HG03521 (cell line): ENCODE data around the gene OTULIN.

Source experiments
- ATAC-seq: cut with Tn5 transposase; IDR thresholded peaks from one replicate; pipeline ENCODE4 v1.9.1; 2021; ENCODE audit warnings: mild to moderate bottlenecking, moderate library complexity; ENCODE audit not compliant: unreplicated experiment

Gene OTULIN

DNA sequence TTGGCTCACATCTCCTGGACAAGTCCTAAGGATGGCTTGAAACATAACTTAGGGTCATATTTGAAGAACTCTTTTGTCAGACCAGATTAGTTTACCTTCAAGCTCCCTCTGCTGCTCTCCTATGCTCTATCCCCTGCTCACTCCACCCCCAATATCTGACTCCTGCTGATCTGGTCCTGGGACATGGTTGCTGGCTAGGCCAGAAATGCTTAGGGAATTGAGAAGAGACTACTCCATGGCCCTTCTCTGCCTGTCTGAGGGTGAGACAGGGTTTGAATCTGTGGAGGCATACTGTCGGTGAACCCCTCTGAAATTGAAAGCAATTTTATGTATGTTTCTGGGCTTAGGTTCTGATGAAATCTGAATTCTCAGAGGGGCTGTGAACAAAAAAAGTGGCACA, 3.3 kb downstream of the OTULIN start:
- no peak for ATAC-seq

DNA sequence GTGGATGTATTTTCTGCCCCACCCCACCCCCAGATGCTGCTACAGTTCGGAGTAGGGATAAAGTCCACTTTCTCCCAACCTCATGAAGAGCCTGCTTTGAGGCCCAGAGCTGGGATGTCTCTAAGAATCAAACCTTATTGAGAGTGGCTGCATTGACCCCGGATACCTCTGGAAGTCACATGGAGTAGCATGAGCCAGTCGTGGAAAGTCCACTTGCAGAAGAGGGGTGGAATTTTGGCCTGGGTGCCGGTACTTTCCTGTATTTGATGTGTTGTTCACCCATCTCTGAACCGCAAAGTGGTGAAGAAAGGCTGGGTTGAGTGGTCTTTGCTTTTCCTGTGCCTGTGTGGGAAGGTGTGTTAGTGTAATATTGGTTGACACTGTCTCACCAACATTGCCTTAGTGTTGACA, 3.7 kb downstream of the OTULIN start:
- ATAC-seq, result no peak

DNA sequence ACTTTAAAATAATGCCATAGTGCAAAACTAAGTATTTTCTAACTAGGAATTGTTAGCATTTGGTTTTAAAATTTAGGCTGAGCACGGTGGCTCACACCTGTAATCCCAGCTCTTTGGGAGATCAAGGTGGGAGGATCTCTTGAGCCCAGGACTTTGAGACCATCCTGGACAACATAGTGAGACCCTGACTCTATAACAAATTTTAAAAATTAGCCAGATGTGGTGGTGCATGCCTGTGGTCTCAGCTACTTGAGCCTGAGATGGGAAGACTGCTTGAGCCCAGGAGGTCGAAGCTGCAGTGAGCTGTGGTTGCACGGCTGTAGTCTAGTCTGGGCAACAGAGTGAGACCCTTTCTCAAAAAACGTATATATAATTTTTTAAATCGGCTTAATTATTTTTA, 4.9 kb downstream of the OTULIN start:
- ATAC-seq, result no peak

DNA sequence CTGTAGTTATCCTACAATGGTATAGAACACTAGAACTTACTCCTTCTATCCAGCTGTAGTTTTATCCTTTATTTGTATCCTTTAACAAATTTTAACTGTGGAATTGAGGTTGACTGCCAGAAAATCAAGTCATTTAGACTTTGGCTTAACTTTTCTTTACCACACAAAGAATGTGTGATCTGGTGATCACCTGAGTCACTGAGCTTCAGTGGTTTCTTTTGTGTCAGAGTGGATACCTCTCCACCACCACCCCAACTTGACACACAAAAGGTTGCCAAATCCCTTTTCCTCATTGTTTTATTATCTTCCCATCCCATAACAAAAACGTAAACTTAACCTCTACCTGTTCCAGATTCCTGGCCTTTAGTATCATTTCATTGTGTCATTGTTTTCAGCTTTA, 5.5 kb downstream of the OTULIN start:
- ATAC-seq, result no peak

DNA sequence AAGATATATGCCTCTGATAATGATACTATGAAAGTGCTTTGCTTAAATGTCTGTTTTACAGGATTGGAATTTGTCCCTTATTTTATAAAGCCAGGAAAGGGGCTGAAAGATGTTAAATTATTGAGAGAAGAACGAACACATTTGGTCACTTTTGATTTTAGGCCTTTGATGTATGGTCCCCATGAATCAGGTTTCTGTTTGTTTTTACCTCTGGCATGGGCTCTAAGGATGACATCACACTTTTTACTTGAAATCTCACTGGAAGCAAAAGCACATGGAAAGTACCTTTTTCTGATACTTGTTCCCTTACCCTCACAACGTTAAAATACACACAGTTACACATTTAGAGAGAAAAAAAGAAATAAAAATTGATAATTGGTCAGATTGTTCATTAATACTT, 6.9 kb downstream of the OTULIN start:
- ATAC-seq, result no peak

DNA sequence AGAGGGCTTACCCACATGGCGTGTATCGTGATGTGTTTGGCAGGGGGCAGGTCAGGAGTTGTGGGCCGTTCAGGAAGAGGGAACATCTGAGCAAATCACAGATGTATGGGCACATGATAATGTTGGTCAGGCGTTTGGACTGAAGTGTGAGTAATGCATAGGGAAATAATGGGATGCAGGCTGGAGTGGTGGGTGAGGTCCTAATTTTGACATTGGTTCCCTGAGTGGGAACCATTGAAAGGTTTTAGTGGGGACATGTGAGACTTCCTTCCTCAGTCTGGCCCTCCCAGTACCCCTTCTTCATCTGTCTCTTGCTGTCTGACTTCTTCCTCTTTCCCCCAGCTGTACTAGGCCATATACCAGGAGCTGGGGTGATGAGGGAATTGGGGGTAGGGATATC, 7.6 kb downstream of the OTULIN start:
- ATAC-seq, result no peak

DNA sequence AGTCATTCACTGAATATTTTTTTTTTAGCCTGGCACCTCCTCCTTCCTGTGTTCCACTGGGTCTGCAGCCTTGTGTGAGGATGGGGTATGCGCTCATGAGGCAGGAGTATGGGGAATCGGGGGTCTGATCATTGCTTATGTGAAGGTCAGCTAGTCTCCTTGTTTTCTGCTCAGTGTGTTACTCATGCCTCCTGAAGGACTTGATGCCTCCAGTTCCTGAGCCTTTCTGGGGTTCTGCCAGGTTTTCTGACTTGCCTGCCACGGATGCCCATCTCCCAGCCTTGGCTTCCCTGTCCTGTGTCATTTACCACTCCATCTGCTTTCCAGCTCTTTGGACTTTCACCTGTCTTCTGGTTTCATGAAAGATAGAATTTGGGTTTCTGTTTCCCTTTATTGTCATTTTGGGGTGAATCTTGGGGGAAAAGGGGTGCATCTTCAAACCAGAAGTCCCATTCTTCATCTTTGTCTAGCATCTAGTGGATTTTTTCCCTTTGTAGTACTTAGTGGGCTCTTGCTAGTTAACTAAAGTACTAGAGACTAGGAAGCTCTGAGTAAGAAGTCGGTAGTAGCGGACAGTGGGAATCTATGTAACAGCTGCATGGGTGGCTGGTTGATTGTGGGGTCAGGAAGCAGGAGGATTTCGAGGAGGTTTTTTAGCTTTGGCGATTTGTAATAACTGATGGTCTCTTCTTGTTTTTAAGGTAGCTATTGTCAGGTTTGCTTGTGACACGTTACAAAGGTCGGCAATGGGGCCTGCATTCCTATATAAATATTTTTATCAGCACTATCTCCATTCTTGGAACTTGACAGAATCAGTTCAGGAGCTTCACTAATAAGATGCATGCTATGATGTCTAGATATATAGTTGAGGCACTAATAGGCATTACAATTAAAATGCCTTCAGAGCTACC, 8.2 kb downstream of the OTULIN start:
- ATAC-seq, result no peak

DNA sequence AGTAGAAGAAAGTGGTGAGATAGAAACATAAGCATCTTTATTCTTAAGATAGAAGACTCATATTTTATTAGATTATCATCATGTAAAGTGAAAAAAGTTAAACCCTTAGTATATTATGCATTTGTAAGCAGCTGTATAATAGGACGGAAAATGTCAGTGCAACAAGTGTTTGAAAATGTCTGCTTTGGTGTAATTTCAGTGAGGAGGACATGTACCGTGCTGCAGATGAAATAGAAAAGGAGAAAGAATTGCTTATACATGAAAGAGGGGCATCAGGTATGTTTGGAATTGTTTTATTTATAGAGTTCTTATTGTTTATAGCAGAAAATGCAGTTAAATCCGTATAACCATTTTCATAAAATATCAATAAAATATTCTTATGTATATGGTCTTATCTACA, 8.9 kb downstream of the OTULIN start:
- no peak for ATAC-seq

DNA sequence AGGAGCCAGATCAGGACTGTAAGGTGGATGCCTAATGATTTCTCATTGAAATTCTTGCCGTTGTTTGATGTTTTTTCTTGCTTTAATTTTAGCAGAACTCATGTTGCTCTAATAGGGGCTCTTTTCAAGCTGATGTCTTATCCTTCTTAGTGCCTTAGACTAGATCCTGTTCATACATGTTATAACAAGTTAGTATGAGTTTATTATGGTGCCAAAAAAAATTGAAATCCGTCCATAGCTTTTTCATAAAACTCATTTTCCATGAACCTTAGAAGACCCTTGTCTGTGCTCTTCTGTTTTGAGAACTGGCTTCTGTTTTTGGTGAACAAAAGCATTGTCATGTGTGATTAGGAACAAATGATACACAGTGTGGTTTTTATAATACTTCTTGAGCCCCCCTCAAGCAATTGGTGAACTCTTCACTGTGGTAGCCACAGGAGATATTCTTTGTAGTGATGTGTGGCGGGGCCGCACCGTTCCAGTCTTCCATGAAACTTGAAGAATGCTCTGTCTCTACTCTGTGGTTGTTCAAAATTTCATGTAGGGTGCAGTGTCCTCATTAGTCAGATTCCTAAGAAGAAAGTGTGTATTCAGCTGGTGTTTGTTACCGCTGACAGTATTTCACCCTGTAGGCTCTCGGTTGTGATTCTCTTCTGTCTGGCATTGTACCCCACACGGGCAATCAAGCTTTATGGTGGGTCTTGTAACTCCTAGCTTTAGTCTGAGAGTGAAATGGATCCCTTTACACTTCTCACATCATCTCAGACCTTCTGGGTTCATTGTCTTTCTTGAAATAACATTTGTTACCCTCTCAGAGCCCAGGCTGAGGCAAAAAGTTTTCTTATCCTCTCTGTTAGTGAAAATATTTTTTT, 10.7 kb downstream of the OTULIN start:
- ATAC-seq, result peak; percentile 4

DNA sequence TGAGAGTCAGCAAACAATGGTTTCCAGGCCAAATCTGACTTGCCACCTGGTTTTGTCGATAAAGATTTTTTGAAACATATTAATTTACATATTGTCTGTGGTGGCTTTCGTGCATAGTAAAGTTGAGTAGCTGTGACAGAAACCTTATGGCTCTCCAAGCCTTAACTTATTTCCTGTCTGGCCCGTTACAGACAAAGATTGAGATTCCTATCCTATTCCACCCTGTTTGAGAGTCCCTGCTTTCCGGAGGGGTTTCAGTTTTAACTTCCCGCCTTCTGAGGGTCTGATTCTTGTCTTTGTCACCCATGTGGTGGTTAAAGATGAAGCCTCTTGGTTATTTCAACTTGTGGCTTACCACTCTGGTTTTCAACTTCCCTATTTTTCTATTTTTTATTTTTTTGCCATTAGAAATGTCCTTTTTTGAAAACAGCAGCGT, 11.4 kb downstream of the OTULIN start:
- ATAC-seq, result peak; percentile 41

DNA sequence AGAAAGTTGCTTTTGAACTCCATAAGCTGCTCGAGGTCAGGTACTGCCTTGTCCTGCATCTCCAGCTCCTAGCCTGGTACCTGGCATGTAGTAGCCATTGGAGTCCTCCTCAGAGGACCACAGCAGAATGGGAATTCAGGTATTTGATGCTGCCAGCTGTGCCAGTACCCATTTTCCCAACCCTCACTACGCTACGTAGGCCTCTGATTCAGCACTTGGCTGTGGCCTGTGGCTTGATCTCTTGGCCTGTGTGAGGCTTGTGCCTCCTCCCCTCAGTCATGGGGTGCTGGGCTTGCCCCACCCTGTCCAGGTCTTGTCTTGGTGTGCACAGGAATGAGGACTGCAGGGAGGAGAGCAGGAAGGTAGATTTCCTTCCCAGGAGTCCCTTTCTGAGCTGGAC, 11.8 kb downstream of the OTULIN start:
- ATAC-seq, result peak; percentile 38

DNA sequence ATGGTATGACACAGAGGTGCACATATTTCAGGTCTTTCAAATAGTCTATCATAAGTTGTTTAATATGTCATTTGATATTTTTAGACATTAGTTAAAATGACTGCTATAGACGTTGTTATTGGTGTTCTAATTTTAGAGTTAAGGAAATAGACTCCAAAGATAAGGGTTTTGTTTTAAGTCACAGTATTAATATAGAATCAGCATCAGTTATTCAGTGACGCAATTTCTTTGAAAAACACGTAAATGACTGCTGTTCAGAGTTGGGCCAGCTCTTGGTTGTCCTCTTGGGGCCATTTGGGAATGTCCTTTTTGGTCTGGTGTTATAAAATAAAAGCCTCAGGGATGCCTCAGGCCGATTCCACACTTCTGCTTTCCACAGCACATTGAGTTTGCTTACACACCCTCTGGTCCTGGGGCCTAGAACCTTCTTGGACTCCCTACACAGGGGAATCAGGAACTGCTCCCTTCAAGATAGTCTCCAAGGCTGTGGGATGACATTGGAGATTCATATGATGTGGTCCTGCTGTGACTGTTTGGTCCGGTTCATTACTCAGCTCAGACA, 14.3 kb downstream of the OTULIN start:
- no peak for ATAC-seq

DNA sequence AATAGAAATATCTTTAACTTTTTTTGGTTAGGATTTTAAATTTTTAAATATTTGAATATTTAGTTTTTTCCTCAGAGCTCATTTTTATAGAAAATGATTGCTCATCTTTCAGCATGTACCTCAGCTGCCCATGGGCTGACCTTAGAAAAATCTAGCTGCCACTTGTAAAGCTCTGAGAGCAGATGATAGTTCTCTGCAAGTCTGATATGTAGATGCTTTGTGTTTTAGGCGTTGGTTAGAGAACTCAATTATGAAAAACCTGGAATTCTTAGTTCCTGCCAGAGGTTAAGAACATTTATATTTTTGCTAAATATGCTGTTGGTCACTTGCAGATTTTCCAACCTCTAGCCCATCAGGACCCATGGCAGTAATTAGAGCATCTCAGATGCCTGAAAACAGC, 15.1 kb downstream of the OTULIN start:
- no peak for ATAC-seq

DNA sequence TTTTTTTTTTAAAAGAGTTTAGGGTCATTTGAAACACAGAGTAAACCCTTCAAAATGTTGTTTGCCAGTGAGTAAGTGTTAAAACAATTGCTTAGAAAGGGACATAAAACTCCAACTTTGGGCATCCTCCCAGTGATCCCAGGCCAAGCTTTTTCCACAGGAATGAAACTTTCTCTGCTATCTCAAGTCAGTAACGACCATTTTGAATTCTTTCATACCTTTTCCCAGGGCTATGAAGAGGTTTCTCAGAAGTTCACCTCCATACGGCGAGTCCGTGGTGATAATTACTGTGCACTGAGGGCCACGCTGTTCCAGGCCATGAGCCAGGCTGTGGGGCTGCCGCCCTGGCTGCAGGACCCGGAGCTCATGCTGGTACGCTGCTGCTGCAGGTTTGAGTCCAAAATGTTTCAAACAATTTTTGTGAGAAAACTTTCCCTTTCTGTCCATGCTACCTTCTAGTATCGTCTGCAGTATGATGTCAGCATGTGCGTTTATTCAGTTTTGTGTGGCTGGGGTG, 16.8 kb downstream of the OTULIN start:
- no peak for ATAC-seq

DNA sequence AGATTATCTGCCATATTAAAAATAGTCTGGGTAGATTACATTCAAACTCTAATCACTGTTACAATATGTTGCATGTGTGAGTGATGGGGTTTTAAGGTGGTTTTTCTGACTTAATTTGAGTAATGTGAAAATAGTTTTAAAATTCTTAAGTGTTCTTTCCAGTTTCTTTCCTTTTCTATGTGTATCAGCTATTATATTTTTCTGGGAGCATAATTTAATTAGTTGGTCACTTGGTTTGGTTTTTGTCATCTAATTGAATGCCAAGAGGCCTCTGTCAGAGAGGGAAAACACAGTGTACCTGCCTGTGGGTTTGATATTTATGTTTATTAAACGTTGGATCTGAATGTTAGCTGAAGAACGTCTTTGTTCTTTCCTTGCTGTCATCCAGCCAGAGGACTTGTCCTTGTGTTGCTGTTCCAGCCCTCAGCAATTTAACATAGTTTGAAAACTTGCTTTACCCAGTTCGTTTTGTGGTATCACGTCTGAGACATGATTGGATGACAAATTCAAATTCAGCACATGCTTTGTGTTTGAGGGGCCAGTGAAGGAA, 19.5 kb downstream of the OTULIN start:
- no peak for ATAC-seq

DNA sequence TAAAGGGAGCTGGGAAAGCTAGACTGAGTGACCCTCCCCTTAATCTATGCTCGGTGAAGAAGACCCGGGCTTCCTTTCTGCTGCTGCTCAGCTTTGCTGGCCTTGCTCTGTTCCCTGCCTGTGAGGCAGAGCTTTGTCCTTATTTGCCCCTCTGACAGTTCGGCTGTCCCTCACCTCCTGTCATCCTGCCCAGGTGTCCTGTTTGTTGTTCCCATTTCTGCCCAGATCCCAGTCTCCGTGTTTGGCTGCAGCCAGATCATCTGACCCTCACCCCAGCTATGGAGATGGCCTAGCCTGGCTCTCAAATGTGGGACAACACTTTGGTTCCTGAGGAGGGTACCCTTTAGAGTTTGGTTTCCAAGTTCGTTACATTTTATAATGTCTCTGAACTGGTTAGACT, 20.2 kb downstream of the OTULIN start:
- ATAC-seq, result no peak

DNA sequence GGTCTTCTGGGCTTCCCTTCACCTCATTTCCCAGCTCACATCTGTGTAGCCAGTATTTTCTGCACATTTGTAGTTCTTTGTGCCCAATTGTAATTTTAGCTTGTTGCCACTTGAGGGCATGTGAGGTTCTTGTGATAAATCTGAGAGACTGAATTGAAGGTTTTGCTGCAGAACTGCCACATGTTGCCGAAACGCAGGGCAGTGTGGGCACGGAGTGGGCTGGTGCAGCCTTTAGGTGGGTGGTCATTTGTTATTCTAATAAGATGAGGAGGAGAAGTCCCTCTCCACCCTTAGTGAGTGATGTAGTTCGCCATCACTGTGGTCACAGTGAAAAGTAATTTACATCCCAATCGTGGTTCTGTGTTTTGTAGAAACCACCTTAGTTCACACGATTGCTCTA, 21.2 kb downstream of the OTULIN start:
- peak; percentile 84 for ATAC-seq

DNA sequence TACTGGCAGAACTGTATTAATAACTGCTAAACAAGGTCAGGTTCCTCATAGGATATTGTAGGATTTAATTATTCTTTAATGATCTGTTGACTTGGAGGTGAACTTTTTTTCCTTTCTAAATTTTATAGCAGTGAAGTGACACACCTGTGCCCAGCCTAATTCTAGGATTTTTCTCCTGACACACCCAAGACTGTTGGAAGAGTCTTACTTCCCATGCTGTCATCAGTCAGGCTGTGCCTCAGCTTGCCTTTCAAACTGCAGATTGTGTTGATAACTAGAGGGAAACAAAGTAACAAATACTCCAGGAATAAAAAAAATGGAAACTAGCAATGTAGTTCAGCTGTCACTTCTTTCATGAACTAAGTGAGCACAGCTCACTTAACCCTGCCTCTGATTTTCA, 22.0 kb downstream of the OTULIN start:
- no peak for ATAC-seq

DNA sequence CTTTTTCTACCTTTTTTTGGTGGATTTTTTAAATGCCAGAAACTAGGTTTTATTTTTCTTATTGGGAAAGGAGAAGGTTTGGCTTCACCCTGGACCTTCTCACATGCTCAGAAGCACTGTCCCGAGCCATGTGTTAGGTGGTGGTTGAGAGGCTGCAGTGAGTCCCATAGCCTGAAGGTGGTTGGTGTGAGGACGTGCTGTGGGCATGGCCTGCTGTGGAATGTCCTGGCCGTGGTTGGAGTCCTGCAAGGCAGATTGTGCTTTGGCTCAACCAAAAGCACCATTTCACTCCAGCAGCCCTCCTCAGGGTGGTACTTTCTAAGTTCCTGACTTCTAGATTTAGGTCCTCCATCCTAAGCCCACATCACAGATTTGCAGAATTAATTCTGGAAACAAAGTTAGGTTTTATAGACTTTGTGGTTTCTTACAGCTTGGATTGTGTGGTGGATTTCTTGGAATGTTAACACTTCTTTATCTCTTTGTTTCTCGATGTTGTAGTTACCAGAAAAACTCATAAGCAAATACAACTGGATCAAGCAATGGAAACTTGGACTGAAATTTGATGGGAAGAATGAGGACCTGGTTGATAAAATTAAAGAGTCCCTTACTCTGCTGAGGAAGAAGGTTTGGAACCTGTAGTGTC, 22.6 kb downstream of the OTULIN start:
- no peak for ATAC-seq

DNA sequence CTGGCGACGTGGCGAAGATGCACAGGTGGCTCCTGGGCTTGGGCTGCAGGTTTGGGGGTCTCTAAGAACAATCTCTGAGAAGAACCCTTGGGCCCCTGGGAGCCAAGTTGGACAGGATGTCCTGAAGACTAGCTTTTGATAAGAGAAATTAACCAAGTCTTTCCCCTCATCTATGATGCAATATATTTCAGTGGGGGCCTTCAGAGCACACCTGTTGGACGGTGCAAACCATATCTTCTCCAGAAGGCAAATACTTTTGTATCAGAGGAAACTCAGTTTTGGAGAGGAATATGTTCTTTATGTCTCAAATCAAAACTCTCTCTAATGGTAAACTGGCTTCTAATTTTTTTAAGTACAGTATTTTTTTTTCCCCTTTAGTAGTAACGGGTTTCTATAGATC, 28.6 kb downstream of the OTULIN start:
- no peak for ATAC-seq

DNA sequence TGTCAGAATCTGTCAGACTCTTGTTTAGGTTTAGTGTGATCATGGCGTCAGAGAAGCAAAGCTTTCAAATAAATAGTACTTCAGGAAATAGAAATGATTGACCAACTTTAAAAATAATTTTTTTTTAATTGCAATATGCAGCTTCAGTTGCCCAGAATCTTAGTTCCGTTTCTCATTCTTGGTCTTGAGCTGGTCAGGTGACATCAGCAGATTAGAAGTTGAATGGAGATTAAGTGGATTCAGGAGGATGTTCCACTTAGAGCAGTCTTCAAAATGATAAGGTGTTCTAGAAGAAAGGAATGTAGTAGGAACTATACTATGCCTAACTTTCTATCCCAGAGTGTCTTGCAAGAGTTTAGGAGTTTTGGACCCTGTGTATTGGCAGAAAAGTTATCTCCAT, 30.6 kb downstream of the OTULIN start:
- no peak for ATAC-seq
